GM18517 (cell line): Measurements from ENCODE around the gene ZNF827.

Experiments
- ATAC-seq: cut with Tn5 transposase; IDR thresholded peaks from one replicate; pipeline ENCODE4 v1.9.1; 2021; ENCODE audit warnings: mild to moderate bottlenecking, moderate library complexity; ENCODE audit not compliant: unreplicated experiment

Gene ZNF827

DNA sequence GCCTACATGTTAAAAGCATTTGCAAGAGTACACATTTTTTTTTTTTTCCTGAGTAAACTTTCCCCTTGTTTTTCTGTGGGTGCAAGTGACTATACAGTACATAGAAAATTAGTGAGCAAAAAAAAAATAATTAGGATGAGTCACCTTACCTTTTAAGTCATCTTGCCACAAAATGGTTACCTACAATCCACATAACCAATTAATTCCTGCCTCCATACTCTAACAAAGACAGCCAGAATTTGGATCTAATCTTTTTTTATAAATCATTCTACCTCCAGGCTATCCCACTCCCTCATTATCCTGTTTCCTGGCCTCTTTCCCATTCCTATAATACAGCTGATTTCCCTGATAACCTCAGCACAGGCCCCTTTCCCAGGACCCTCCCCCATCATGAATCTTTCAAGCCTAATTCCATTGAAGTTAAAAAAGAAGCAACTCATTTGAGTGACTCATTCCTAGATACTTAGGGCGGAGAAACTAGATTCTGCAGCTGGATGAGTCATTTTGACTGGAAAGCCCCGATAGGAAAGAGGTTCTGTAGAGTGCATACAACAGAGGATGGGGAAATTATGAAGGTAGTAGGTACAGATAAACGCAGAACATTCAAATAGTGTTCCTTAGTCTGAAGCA lies 130.5 kb downstream of the ZNF827 start:
- peak; percentile 71 for ATAC-seq

DNA sequence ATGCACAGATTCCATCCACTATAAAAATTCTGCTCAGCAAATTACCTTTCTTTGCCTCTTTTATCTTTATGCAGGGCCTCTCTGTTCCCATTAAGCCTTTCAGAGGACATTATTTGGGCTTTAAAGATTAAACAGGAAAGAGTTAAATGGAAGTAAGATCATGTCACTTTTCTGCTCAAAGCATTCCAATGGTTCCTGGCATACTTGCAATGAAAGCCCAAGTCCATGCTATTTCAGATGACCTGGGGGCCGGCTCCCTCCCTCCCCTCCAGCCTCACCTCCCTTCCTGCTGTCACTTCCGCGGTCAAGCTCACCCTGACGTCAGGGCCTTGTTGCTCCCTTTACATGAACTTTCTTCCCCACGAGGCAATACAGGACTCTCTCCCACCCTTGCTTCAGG lies 133.1 kb downstream of the ZNF827 start:
- no peak for ATAC-seq

DNA sequence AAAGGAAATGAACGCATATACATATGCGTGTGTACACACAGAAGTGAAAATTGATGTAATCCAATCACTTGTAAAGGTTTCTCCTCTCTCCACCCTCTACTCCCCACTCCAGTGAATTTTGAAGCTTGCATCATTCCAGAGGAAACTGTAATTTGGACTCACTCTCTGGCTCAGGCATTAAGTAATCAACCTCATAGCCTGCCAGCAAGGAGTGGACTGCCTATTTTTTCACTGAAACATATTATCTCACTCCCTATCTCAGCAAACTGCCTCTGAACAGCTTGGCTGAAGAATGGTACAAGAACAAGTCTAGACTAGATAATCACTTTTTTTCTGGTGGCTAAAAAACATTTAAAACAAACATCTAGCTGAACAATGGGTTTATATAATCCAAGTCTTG lies 134.5 kb downstream of the ZNF827 start:
- no peak for ATAC-seq

DNA sequence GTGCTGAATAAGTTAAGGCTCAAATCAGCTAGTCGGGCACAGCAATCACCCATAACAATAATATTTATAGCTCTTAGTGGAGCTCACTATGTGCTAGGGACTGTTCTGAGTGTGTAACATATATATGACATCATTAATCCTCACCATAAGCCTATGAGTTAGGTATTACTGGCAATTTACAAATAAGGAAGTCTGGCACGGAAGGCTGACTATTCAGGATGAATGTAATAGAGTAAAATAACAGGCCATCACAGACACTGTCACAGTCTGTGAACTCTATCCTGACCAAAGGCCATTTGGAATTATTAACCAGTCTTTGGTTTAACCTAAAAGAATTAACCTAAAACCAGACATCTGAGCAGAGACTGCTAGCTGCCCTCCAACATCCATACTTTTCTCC lies 139.4 kb downstream of the ZNF827 start:
- no peak for ATAC-seq

DNA sequence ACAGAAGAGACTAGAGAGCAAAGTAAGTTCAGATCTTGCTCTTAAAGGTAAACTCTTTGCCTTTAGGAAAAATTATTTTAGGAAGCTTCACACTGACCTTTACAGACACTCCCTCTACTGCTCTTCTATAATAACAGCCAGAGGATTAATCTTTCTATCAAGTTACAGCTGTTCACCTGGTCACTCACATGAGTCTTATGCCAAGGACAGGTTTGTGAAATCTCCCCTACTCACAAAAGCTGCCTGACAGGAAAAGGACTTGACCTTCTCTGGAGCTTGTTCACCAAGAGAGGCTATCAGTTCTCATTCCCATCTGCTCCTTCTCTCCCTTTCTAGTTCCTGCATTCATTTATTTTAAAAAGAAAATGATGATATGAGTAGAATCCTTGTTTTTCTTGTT lies 141.3 kb downstream of the ZNF827 start:
- ATAC-seq = no peak

DNA sequence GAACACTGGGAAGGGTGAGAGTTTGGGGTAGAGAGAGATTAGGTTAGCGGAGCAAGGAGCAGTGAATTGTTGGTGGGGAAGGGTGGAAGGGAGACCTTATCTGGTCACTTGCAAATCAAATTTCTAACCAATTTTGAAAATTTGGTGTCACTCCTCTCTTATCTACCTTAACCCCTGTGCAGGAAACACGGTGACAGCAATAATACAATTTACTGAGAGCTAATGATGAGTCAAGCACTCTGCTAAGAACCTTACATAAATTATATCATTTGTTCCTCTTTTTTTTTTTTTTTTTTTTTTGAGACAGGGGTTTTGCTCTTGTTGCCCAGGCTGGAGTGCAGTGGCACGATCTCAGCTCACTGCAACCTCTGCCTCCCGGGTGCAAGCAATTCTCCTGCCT lies 142.3 kb downstream of the ZNF827 start:
- ATAC-seq = no peak

DNA sequence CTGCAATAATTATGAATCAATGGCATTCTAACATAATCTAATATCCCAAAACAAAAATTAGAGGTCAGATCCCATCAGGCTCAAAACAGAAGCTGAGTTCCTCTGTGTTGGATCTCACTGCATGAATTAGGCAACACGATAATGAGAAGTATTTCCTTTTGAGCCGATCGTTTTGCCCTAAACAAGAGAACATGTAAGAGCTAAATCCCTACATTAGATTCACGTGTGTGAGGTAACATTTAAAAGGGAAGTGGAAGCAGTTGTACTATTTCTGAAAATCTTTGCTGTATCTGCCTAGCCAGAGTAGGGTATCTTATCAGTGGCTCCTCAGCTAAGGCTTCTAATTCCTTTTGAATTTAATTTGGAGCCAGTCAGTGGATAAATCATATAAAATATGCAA lies 143.1 kb downstream of the ZNF827 start:
- no peak for ATAC-seq

DNA sequence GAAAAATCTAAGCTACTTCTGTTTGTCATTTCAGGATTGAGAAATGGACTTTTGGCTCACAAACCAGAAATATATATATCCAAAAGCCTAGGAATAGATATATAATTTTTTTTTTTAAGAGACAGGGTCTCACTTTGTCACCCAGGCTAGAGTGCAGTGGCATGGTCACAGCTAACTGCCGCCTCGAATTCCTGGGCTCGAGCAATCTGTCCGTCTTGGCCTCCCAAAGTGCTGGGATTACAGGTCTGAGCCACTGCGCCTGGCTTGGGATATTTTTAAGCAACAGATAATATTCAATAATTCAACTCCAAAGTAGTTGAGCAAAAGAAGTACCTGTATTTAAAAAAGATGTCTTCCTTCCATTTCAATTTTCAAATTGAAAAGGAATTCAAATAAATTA lies 146.2 kb downstream of the ZNF827 start:
- ATAC-seq = no peak

DNA sequence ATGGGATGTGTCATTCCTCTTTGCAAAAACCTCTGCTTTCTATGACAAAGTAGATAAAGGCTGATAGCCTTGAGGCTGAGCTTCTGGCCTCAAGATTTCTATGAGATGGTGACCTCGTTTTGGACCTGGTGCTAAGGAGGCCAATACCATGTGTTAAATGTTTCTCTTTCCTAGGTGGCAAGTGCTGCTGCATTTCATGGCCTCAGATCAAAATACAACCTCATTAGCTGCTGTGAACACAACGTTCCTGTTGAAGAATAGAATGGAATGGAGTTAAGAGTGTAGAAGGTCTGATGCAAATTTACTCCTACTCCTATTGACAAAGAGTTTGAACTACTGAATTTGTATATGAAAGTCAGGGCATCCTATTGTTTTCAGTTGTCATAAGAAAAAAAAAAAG lies 146.6 kb downstream of the ZNF827 start:
- ATAC-seq = no peak

DNA sequence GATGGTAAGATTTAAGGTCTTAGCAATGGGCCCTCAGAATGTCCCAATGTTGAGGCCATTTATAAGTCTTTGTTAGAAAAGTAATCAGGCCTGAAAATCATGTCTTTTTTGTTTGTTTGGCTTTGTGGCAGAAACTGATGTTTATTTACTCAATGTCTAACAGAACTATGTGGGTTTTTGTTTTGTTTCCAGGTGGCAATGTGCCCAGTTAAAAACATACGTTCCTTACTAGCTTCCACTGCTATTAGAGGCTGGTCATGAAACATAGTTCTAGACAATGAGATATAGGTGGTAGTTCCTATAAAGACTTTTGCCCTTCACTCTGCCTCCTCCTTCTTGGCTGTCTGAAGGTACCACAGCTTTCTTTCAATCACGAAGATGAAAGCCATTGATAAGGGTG lies 149.9 kb downstream of the ZNF827 start:
- no peak for ATAC-seq

DNA sequence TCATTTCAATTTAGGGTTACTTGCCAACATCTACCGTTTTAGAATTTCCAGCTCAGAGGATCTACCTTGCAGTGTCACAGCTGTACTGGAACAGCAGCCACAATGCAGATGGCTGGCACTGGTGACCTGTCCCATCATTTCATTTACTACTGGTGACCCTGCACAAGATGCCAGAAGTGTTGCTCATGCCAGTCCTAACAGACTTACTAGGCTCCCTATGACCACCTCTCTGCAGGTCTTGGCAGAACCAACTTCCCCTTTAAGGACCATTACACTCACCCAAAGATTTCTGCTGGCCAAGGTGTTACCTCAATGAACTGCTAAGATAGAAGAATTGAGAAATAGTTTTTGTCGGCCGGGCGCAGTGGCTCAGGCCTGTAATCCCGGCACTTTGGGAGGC lies 151.8 kb downstream of the ZNF827 start:
- no peak for ATAC-seq

DNA sequence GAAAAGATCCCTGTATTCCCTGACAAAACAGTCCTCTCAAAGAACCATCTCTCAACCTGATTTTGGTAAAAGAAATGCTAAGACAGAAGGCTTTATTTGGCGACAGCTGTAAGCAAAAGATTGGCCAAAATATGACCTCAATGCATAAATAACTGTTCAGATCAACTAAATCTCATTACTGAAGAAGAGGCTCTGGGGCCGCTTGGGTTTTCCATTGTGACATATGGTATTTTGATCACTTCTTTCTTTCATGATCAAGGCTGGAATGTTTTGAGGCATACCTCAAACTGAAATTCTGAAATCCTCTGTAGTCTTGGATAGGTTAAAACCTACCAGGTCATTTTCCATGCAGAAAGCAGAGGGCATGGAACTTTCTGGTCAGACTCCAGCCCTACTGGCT lies 152.4 kb downstream of the ZNF827 start:
- ATAC-seq = no peak

DNA sequence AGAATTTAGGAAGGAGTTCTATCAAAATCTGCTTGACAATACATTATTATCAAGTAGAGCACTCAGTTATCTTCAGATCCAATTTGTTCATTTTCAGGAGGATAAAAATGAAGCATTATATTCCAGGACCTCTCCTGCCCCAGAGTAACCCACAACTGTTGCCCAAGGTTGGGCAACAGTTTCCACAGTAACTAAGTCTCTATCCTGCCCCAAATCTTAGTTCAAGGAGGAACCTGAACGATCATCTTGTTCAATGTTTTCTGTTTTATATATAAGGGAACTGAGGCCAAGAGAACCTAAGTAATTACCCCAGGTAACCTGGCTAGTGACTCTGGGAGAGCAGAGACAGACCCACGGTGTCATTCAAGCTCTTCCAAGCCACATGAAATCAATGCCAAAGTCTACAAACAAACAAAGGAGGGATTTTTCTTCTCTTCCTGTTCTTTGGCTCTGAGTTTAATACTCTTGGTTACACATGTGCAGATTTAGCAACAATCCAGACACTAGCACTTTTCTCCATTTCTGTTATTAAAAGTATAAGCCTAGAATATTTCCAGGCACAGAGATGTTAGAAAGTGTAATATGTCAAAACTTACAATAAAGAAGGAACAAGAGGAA lies 153.1 kb downstream of the ZNF827 start:
- no peak for ATAC-seq

DNA sequence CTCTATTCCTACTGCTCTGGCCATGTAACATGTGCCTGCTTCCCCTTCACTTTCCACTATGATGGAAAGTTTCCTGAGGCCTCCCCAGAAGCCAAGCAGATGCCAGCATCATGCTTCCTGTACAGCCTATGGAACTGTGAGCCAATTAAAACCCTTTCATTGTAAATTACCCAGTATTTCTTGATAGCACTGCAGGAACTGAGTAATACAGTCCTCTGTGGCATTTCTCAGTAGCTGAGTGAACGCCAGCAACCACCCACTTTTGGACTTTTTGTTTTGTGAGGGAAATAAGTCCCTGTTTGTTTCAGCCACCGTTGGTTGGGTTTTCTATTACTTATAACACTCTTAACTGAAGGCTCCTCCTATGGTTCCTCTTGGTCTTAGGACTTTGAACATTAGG lies 154.6 kb downstream of the ZNF827 start:
- no peak for ATAC-seq

DNA sequence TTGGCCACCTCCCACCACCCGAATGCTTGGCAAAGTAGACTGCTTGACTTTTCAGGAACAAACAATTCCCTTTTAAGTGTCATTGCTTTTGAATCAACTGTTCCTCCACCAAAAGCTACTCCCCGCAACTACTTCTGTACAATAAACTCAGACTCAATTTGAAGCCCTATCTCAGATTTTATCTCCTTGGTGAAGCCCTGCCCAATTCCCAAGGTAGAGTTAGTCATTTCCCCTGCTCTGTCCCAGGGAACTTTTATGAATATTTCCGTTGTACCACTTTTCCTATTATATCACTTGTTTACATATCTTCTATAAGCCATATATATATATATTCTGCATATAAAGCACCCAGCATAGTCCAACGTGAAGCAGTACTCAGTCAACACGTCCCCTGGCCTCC lies 155.9 kb downstream of the ZNF827 start:
- ATAC-seq = no peak

DNA sequence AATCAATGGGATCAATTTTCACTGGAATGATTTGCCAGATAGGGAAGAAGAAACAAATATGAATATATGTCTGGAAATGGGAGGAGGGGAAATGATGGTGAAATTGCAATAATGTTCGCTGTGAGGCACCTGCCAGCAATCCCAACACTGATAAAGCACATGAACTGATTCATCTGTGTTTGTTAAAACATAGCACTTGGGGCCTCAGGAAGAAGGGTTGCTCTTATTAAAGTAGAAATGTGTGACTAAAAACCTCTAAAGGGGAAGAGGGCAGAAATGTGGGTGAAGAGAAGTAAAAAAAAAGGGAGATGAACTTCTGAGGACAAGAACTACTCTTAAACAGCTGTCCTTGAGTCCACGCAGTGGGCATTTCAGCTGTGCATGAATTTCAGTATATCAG lies 157.3 kb downstream of the ZNF827 start:
- ATAC-seq = no peak

DNA sequence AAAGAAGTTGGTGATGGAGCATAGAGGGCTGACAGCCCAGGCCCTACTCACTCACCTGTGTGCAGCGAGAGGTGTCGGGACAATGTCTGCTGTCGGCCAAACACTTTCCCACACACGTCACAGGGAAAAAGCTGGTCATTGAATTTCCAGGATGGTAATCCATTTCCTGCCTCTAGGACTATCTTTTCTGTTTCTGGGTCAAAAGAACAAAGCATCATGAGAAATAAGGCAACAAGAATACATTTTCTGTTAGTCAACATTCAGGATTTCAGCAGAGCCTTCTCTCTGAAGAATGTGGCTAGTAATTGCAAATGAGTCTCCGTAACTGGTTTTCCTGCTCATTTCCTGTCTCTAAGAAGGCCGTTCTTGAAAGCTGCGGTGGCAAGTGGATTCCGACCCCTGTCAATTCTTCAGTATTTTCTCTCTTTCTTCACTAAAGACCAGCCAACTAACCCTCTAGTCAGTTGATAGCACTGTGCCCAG lies 159.3 kb downstream of the ZNF827 start:
- no peak for ATAC-seq

DNA sequence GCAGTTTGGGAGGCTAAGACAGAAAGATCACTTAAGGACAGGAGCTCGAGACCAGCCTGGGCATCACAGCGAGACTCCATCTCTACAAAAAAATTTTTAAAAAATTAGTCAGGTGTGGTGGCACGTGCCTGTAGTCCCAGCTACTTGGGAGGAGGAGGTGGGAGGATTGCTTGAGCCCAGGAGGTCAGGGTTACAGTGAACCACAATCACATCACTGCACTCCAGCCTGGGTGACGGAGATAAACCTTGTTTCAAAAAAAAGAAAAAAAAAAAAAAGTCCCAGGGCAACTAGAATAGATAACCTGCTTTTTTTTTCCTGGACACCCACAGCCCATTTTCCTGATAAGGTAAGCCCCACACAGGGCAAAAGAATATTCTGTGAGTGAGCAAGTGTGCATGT lies 162.4 kb downstream of the ZNF827 start:
- ATAC-seq = no peak

DNA sequence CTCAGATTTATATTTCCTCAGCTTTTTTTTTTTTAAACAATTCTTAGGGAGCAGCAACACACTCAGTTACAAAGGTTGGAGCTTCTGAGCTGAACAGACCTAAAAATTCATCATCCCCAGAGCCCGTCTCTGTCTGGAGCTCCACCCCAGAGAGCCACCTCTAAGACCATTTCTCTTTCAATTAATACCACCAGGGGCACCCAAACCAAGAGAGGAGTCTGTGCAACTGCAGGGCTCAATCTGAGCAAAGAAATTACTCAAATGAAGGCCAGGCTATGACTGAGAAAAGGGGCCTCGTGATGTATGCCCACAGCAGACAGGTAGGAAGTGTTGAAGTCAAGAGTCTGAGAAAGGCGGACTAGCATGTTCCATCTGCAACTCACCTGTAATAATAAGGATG lies 163.2 kb downstream of the ZNF827 start:
- ATAC-seq = no peak

DNA sequence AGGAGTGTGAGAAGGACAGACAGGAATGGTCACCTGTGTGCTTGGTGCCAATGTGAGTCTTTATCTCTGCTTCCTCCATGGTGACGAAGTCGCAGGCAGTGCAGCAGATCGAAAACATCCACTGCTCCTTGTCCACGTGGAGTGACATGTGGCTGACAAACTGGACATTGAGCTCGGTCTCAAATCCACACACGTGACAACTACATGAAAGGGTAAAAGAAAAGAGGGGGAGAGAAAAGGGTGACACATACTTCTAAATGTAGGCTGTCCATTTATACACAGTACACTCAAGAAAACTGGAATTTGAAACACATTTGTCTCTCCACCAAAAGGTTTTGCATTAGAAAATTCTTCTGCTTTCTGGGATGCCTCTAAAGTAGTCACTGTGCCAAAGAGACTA lies 164.2 kb downstream of the ZNF827 start:
- no peak for ATAC-seq

DNA sequence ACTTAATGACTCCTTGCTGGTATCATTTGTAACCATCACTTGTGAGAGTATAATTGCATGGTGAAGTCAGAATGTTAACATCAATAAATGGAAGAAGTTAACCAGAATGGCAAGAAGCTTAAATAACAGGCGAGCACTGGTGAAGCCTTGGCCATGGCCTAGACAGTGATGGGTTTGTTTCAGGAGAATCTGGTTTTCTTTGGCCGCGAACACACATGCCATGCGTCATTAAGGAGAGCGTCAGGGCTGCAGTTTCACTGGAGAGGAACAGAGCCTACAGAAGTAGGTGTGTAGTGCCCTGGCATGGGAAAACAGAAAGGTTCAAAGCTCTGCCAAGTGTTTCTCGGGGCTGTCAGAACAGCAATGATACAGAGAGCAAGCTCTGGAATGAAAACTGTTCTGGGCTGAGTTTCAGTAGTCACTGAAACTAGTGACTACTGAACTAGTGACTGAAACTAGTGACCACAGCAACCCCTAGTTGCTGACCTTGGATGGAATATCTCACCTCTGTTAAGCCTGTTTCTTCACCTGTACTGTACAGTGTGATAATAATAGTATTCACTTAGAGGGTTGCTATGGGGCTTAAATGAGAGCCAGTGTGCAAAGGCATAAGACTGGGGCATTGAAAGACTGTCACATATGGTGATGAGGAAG lies 164.9 kb downstream of the ZNF827 start:
- peak; percentile 91 for ATAC-seq

DNA sequence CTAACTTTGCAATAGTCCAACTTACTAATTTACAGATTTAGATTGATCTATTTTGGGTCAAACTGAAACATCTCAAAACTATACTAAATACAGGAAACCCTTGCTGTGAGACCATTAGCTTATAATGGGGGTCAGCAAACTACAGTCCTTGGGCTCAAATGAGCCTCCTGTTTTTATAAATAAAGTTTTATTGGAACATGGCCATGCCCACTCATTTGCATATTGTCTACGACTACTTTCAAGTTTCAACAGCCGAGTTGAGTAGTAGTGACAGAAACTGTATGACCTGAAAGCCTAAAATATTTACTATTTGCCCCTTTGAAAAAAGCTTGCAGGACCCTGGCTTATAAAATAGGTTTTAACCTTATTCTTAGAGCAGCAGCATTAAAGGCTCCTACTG lies 166.3 kb downstream of the ZNF827 start:
- no peak for ATAC-seq

DNA sequence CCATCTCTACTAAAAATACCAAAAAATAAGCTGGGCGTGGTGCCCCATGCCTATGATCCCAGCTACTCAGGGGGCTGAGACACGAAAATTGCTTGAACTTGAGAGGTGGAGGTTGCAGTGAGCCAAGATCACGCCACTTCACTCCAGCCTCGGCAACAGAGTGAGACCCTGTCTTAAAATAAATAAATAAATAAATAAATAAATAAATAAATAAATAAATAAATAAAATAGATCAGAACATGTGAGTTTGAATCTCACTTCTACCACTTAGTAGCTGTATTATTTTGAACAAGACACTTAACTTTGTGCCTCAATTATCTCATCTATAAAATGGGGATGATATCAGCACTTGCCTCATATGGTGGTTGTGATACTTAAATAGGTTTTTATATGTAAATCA lies 168.5 kb downstream of the ZNF827 start:
- ATAC-seq = no peak
